ENCODE data around the gene NRDE2.

- TF ChIP-seq TAF1 (conservative IDR thresholded peaks at IDR 0.05) (peak; percentile 56), CTCF (IDR thresholded peaks at IDR 0.05; ENCODE audit: low read depth, low read length, missing input control) (no peak), FOXA1 (IDR thresholded peaks at IDR 0.05) (no peak), REST (IDR thresholded peaks at IDR 0.05) (peak; percentile 83), RXRA (IDR thresholded peaks at IDR 0.05) (peak; percentile 43 to 46), MAX (IDR thresholded peaks at IDR 0.05) (peak; percentile 62), EGR1 (IDR thresholded peaks at IDR 0.05; ENCODE audit: low read depth in 2 of 2) (peak in 1 of 2 donors; percentile 76), HNF4A (conservative IDR thresholded peaks at IDR 0.05) (peak; percentile 33 to 38), JUND (IDR thresholded peaks at IDR 0.05) (no peak), ZBTB33 (IDR thresholded peaks at IDR 0.05) (peak; percentile 89), RAD21 (IDR thresholded peaks at IDR 0.05) (peak; percentile 35 to 50)
Observed at GRCh38 chr14:90256354-90257131, 75.2 kb downstream of the NRDE2 start, which contains the start of gene PSMC1.
